ENCODE data around the gene GSG1L. TPM values are rescaled to one million over a fixed set of nuclear protein-coding genes. Genes with fewer than 3 reads are reported as not detected.

Gene GSG1L
- total RNA-seq, 1 donor from 2014 or later = 1.4 TPM

DNA sequence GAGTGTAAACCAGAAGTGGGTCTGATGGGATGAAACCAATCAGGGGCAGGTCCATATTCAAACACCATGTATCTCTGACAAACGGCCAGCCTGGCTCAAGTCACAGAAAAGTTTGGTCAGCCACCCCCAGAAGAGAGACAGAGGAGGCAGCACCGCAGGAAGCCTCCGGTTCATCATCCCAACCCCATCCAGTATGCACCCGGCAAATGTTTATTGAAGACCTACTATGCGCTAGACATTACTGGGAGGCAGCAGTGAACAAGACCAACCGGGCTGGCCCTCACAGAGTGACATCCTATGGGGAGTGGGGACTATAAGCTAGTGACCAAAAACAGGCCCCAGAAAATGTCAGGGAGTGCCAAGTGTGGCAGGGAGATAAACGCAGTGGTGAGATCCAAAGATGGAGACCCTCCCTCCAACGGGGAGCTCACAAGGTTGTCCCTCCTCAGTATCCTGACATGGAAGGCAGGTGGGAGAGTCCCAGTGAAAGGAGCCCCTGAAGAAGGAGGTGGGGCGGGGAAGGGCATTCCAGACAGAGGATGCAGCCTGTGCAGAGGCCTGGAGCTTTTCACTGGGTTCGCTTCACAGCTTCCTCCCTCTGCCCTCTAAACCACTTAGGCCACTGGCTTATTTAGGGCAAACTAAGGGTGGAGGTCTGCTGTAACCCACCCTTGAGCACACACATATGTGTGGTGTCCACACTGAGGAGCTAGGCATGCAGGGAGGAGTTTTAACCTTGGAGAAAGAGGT is 2.0 kb downstream of the GSG1L start:
- Mint-ChIP-seq H3K27ac (no peak overlapping the region), H3K27me3 (peaks cover 82% of the 10 kb centered on the region), H3K36me3 (no peaks in the 10 kb centered on the region), H3K4me1 (ENCODE audit: unreplicated experiment) (no peaks in the 10 kb centered on the region), H3K4me3 (peak overlapping the region; percentile 74), H3K9me3 (no peaks in the 10 kb centered on the region)
- no peak for DNase-seq (ENCODE audit: extremely low spot score, unreplicated experiment)
- TF ChIP-seq, protein P1, sequence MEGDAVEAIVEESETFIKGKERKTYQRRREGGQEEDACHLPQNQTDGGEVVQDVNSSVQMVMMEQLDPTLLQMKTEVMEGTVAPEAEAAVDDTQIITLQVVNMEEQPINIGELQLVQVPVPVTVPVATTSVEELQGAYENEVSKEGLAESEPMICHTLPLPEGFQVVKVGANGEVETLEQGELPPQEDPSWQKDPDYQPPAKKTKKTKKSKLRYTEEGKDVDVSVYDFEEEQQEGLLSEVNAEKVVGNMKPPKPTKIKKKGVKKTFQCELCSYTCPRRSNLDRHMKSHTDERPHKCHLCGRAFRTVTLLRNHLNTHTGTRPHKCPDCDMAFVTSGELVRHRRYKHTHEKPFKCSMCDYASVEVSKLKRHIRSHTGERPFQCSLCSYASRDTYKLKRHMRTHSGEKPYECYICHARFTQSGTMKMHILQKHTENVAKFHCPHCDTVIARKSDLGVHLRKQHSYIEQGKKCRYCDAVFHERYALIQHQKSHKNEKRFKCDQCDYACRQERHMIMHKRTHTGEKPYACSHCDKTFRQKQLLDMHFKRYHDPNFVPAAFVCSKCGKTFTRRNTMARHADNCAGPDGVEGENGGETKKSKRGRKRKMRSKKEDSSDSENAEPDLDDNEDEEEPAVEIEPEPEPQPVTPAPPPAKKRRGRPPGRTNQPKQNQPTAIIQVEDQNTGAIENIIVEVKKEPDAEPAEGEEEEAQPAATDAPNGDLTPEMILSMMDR (conservative IDR thresholded peaks at IDR 0.05) = no peak

DNA sequence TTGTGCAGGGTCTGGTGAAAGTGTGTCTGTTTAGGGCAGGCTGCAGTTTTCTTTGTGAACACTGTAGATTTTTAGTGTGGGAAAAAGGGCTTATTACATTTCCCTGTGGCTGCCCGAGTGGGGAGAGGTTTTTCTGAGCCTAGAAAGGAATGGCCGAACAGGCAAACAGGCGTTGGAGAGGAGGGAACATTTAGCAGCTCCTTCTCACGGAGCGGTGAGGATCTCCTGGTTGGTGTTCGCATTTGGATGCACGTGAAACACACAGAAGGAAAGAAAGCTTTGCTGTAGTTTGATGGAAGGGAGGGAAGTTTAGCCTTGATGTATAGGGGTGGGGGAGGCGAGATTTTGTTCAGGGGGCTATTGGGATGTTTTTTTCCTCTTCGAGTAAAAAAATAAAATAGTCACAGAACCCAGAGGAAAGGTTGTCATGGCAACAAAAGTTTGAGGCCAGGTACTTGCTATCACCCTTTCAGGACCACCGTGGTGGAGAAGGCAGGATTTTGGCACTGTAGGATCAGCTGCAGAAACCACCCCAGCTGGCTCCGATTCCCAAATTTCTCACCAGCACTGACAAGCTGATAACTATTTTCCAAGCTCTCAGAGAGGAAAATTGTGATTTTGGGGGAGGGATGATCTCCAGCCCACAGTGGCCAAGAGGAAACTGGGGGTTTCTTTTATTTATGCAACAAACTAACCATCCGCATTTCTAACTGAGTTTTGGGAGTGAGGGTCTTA is 3.5 kb downstream of the GSG1L start:
- Mint-ChIP-seq H3K9me3 (no peaks in the 10 kb centered on the region), H3K4me3 (peak overlapping the region; percentile 19), H3K4me1 (ENCODE audit: unreplicated experiment) (no peaks in the 10 kb centered on the region), H3K27ac (no peak overlapping the region), H3K36me3 (no peaks in the 10 kb centered on the region), H3K27me3 (peaks cover 72% of the 10 kb centered on the region)
- DNase-seq (ENCODE audit: extremely low spot score, unreplicated experiment) = no peak
- TF ChIP-seq, protein P1 (conservative IDR thresholded peaks at IDR 0.05) = no peak

- no peaks in the 10 kb centered on the region for H3K36me3 Mint-ChIP-seq
- no peak overlapping the region for H3K4me3 Mint-ChIP-seq
- H3K4me1 Mint-ChIP-seq (ENCODE audit: unreplicated experiment) = no peaks in the 10 kb centered on the region
- no peak overlapping the region for H3K27ac Mint-ChIP-seq
- TF ChIP-seq, protein P1 (conservative IDR thresholded peaks at IDR 0.05) = no peak
- H3K9me3 Mint-ChIP-seq = no peaks in the 10 kb centered on the region
- H3K27me3 Mint-ChIP-seq = peaks cover 62% of the 10 kb centered on the region
- DNase-seq (ENCODE audit: extremely low spot score, unreplicated experiment) = no peak
These were observed 4.5 kb downstream of the GSG1L start for GRCh38 chr16:28058839-28059589.

DNA sequence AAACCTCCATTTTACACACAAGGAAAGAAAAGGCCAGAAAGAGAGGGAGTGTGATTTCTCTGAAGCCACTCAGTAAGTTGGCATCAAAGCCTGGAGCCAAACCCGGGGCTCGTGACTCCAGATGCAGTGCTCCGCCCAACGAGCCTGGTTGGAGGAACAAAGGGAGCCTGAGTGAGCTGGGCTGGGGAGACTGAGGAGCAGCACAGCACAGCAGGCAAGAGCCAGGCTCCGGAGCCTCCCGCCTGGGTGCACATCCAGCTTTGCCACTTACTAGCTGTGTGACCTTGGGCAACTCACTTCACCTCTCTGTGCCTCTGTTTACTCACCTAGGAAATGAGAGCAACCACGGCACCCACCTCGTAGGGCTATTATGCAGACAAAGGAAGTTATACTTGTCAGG is 5.6 kb downstream of the GSG1L start:
- no peak for DNase-seq (ENCODE audit: extremely low spot score, unreplicated experiment)
- no peak overlapping the region for H3K27ac Mint-ChIP-seq
- no peak overlapping the region for H3K4me3 Mint-ChIP-seq
- H3K9me3 Mint-ChIP-seq = no peaks in the 10 kb centered on the region
- H3K4me1 Mint-ChIP-seq (ENCODE audit: unreplicated experiment) = peaks cover 5% of the 10 kb centered on the region
- no peaks in the 10 kb centered on the region for H3K36me3 Mint-ChIP-seq
- TF ChIP-seq, protein P1 (conservative IDR thresholded peaks at IDR 0.05) = no peak
- peaks cover 65% of the 10 kb centered on the region for H3K27me3 Mint-ChIP-seq

- TF ChIP-seq, protein P1 (conservative IDR thresholded peaks at IDR 0.05) = no peak
- H3K4me1 Mint-ChIP-seq (ENCODE audit: unreplicated experiment) = peaks cover 5% of the 10 kb centered on the region
- no peak overlapping the region for H3K4me3 Mint-ChIP-seq
- H3K27me3 Mint-ChIP-seq = peaks cover 29% of the 10 kb centered on the region
- H3K9me3 Mint-ChIP-seq = no peaks in the 10 kb centered on the region
- H3K27ac Mint-ChIP-seq = no peak overlapping the region
- DNase-seq (ENCODE audit: extremely low spot score, unreplicated experiment) = no peak
- no peaks in the 10 kb centered on the region for H3K36me3 Mint-ChIP-seq
These were observed 10.1 kb downstream of the GSG1L start for GRCh38 chr16:28053461-28053860.
